Measurements from ENCODE around the gene SUCLA2.

The SUCLA2 gene

GRCh38 chr13:47929156-47929555 lies 71.9 kb downstream of the SUCLA2 start:
- Histone ChIP-seq H3K4me1 (ENCODE audit: low read depth, poor library complexity, severe bottlenecking) (no peaks in the 10 kb centered on the region), H4K20me1 (ENCODE audit: insufficient read depth) (no peaks in the 10 kb centered on the region), H3K4me3 (IDR thresholded peaks at IDR 0.05; ENCODE audit: insufficient read depth, low read depth, low read length) (no peak overlapping the region), H3K27ac (no peak overlapping the region), H3K4me2 (no peak overlapping the region), H2AFZ (ENCODE audit: low read depth) (no peak overlapping the region), H3K9ac (no peak overlapping the region), H3K79me2 (ENCODE audit: insufficient read depth, low read depth) (no peaks in the 10 kb centered on the region), H3K36me3 (ENCODE audit: insufficient read depth) (no peaks in the 10 kb centered on the region), H3K27me3 (ENCODE audit: insufficient read depth, low read depth) (no peaks in the 10 kb centered on the region)
- no peak for TF ChIP-seq CTCF (conservative IDR thresholded peaks at IDR 0.05; ENCODE audit: low read depth, low read length)

- no peaks in the 10 kb centered on the region for H4K20me1 ChIP-seq (ENCODE audit: insufficient read depth)
- H2AFZ ChIP-seq (ENCODE audit: low read depth) = no peak overlapping the region
- no peaks in the 10 kb centered on the region for H3K36me3 ChIP-seq (ENCODE audit: insufficient read depth)
- no peaks in the 10 kb centered on the region for H3K4me1 ChIP-seq (ENCODE audit: low read depth, poor library complexity, severe bottlenecking)
- no peak for TF ChIP-seq CTCF (conservative IDR thresholded peaks at IDR 0.05; ENCODE audit: low read depth, low read length)
- H3K27ac ChIP-seq = no peak overlapping the region
- H3K4me2 ChIP-seq = no peak overlapping the region
- no peaks in the 10 kb centered on the region for H3K27me3 ChIP-seq (ENCODE audit: insufficient read depth, low read depth)
- no peaks in the 10 kb centered on the region for H3K79me2 ChIP-seq (ENCODE audit: insufficient read depth, low read depth)
- H3K4me3 ChIP-seq (IDR thresholded peaks at IDR 0.05; ENCODE audit: insufficient read depth, low read depth, low read length) = no peak overlapping the region
- no peak overlapping the region for H3K9ac ChIP-seq
Measured at GRCh38 chr13:47917022-47917574, 84.0 kb downstream of the SUCLA2 start.

GRCh38 chr13:47908197-47908902 lies 92.7 kb downstream of the SUCLA2 start:
- Histone ChIP-seq H4K20me1 (ENCODE audit: insufficient read depth) (no peaks in the 10 kb centered on the region), H3K4me3 (IDR thresholded peaks at IDR 0.05; ENCODE audit: insufficient read depth, low read depth, low read length) (no peak overlapping the region), H3K79me2 (ENCODE audit: insufficient read depth, low read depth) (no peaks in the 10 kb centered on the region), H2AFZ (ENCODE audit: low read depth) (no peak overlapping the region), H3K4me1 (ENCODE audit: low read depth, poor library complexity, severe bottlenecking) (no peaks in the 10 kb centered on the region), H3K27me3 (ENCODE audit: insufficient read depth, low read depth) (no peaks in the 10 kb centered on the region), H3K4me2 (no peak overlapping the region), H3K9ac (no peak overlapping the region), H3K27ac (no peak overlapping the region), H3K36me3 (ENCODE audit: insufficient read depth) (no peaks in the 10 kb centered on the region)
- no peak for TF ChIP-seq CTCF (conservative IDR thresholded peaks at IDR 0.05; ENCODE audit: low read depth, low read length)

- Histone ChIP-seq H2AFZ (ENCODE audit: low read depth) (no peak overlapping the region), H3K4me2 (no peak overlapping the region), H3K9ac (no peak overlapping the region), H3K27ac (no peak overlapping the region), H3K4me1 (ENCODE audit: low read depth, poor library complexity, severe bottlenecking) (no peaks in the 10 kb centered on the region), H3K4me3 (IDR thresholded peaks at IDR 0.05; ENCODE audit: insufficient read depth, low read depth, low read length) (no peak overlapping the region), H4K20me1 (ENCODE audit: insufficient read depth) (no peaks in the 10 kb centered on the region), H3K79me2 (ENCODE audit: insufficient read depth, low read depth) (no peaks in the 10 kb centered on the region), H3K27me3 (ENCODE audit: insufficient read depth, low read depth) (no peaks in the 10 kb centered on the region), H3K36me3 (ENCODE audit: insufficient read depth) (no peaks in the 10 kb centered on the region)
- TF ChIP-seq CTCF (conservative IDR thresholded peaks at IDR 0.05; ENCODE audit: low read depth, low read length) = no peak
Measured at GRCh38 chr13:47904891-47905290, 96.2 kb downstream of the SUCLA2 start.
